ENCODE results near the gene CCPG1.
A peak's percentile ranks its signal among the peaks of the same experiment; 100 is the strongest.

Gene CCPG1

DNA sequence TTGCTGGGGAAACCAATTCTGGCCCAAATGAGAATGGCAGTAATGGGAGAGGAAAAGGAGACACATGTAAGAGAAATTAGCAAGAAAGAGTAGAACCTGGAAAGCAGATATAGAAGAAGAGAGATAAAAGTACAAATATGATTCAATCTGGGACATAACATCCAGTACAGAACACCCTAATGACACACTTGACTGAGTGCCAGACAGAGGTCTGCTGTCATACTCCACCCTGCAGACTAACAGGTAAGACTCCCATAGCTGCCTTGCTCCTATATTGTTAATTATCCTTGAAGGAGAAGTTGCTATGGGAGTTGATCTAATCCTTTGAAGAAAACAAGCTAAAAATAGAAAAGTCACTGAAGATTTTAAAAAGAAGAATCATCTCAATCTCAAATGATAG is 21.1 kb downstream of the CCPG1 start:
- DNase-seq (ENCODE audit: low read depth), result no peak

DNA sequence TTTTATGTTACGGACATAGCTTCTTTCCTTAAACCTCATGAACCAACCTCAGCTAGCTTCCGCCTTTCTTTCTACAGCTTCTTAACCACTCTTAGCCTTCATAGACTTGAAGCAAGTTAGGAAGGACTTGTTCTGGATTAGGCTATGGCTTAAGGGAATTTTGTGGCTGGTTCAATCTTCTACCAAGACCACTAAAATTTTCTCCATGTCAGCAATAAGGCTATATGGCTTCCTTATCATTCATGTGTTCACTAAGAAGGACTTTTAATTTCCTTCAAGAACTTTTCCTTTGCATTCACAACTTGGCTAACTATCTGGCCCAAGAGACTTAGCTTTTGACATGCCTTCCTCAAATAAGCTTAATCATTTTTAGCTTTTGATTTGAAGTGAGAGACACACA is 24.5 kb downstream of the CCPG1 start:
- no peak for DNase-seq (ENCODE audit: low read depth)

DNA sequence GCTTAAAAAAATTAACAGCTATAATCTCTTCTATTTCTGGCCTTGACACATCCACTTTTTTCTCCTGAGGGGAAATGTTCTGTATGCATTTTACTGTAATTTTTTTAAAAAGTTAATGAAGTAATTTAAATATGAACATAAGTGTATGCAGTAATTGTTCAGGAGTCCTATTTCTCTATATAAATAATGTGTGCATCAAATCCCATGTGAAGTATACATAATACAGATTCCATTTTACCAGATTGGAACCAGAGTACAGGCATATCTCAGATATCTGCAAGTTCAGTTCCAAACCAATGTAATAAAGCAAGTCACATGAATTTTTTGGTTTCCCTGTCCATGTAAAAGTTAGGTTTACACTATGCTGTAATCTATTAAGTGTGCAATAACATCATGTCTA is 26.6 kb downstream of the CCPG1 start:
- DNase-seq (ENCODE audit: low read depth), result no peak

DNA sequence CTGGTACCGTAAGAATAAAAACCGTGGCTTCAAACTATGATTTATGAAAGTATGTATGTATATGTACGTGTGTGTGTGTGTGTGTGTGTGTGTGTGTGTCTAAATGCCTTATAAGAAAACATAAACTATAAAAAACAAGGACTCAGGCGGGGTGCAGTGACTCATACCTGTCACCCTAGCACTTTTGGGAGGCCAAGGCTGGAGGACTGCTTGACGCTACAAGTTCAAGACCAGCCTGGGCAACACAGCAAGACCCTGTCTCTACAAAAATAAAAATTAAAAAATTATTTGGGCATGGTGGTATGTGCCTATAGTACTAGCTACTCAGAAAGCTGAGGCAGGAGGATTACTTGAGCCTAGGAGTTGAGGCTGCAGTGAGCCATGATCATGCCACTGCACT is 29.1 kb downstream of the CCPG1 start:
- DNase-seq (ENCODE audit: low read depth), result no peak

DNA sequence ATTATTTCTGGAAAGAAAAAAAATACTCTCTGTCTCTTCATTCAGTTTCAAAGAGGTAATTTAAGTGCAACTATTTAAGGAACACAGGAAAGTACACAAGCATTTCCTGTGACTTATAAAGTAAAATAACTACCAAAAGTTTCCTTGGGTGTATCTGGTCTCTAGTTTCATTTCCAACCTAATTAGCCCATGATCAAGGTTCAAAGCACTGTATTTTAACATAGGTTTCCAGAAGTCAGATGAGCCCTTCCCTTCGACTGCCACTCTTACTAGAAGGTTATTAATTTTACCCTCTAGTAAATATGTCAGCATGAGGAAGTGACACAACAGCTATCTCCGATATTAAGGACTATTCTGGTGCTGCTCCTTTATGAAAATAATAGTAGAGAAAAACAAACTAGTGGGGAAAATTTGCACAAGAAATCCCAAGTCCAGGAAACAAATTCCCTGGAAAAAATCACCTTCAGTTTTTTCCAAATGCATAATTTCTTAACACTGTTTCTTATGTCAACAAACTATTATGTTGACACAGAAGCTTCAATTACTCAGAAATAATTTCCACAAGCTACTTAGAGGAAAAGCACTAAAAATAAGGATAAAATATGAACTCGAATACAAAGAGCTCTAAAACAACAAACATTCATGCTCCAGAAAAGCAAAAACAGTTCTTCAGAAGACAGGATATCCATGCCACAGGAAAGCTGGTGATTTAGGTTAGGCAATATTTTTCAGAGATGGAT is 35.3 kb downstream of the CCPG1 start:
- no peak for DNase-seq (ENCODE audit: low read depth)

DNA sequence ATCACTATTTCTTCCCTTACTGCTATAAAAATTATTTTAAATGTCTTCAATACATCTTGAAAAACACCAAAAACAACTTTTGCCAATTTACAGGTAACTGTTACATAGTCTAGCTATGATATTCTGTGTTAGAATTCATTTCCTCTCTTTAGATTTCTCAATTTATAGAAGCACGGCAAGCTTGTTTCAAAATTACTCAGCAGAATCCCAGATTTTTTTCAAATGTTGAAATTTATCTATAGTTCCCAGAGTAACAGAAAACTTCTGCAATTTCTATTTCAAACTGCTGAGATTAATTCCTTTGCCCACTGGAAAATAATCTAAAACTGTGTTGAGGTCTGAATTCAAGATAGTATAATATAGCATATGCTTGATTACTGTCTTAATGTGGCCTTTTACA is 41.2 kb downstream of the CCPG1 start:
- no peak for DNase-seq (ENCODE audit: low read depth)

DNA sequence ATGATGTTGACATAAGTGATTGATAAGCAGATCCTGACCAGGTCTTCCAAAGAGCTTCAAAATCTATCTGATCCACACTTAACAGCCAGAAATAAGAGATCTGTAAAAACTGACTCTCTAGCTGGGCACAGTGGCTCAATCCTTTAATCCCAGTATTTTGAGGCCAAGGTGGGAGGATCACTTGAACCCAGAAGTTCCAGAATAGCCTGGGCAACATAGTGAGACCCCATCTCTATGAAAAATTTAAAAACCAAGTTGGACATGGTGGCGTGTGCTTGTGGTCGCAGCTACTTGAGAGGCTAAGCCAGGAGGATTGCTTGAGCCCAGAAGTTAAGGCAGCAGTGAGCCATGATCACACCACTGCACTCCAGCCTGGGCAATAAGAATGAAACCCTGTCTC is 45.5 kb downstream of the CCPG1 start:
- DNase-seq (ENCODE audit: low read depth), result no peak

DNA sequence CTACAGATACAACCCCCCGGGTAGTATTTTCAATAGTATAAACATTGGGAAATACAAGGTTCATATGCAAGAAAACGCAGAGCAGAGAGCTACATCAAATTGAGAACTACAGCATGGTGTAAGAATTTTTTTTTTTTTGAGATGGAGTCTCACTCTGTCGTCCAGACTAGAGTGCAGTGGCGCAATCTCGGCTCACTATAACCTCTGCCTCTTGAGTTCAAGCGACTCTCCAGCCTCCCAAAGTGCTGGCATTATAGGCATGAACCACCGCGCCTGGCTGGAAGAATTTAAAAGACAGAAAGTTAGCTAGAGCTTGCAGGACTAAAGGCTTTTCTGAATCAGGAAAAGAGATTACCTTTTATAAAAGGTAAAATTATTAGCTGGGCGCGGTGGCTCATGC is 47.1 kb downstream of the CCPG1 start:
- no peak for DNase-seq (ENCODE audit: low read depth)

DNA sequence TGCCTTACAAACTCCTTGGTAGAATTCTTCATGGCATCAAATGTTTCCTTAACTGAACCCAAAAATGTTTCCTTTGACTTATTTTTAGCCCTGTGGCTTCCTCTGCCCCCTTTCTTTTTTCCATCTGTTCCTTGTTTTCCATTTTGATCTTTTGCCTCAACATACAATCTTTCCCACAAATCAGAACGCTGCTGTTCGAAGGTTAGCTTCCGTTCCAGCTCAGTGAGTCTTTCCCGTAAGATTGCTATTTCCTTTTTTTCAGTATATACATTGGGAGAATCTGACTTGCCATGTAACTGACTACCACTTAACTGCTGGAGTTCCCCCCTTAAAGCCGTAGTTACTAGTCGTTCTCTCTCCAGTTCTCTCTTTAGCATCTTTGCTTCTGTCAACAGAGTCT is 47.9 kb downstream of the CCPG1 start:
- no peak for DNase-seq (ENCODE audit: low read depth)

DNA sequence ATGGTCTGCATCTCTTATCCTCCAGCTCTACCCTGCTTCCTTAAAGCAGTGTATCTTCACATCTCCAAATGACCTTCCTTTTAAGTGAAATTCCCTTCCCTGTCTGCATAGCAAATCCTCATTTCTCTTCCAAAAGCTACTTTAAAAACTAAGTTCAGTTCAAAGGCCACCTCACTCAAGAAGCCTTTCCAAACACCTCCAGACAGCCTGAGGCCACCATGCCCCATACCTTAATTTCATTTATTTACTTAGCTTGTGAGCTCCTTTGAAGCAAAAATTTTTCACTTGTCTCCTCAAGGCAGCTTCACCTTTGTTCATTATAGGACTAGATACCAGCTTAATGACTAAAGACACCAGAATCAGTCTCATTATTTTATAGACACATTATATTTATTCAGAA is 49.7 kb downstream of the CCPG1 start:
- no peak for DNase-seq (ENCODE audit: low read depth)

DNA sequence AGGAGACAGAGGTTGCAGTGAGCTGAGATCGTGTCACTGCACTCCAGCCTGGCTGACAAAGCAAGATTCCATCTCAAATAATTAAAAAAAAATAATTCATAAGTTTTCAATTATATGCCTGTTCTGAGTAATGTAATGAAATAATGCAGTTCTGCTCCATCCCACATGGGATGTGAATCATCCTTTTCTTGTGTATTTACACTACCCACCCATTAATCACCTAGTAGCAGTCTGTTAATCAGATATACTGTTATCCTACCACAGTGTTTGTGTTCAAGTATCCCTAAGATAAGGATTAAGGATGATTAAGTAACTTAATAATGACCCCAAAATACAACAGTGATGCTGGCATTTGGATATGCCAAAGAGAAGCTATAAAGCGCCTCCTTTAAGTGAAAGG is 50.4 kb downstream of the CCPG1 start:
- peak; percentile 33 for DNase-seq (ENCODE audit: low read depth)

DNA sequence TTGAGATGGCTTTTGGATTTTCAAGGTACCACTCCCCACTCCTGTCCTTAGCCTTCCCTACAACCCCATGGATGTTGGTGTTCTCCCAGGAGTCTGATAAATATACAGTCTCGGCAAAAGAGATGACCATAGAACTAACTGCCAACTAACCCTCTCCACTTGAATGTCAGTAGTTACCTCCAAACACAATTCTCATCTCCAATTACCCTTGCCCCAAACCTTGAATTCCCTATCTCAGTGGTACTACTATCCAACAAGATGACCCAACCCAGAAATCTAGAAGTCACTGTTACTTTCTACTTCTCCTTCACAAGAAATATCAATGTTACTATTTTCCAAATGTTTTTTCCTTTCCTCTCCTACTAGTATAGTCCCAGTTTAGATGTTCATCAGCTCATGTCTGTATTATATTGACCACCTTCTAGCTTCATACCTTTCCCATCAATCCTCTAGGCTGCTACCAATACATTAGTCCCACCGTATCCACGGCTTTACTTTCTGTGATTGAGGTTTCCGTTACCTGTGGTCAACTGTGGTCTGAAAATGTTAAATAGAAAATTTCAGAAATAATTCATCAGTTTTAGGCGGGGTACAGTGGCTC is 51.1 kb downstream of the CCPG1 start:
- DNase-seq (ENCODE audit: low read depth), result no peak

DNA sequence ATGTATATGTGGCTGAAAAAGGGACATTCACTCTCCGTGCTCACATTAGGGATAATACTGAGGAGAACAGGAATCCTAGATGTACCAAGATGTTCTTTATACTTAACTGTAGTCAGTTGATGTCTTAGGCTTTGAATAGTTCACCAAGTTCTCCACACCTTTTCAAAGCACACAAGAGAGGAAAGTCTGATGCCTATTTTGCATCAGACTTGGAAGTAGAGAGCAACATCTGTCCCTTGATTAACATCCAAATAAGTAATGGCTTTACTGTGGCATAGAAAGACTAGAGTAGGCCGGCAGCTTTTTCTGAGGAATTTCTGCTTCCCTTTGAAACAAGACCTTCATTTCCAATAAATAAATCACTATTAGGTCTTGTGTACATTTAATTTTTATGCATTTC is 55.1 kb downstream of the CCPG1 start:
- no peak for DNase-seq (ENCODE audit: low read depth)

DNA sequence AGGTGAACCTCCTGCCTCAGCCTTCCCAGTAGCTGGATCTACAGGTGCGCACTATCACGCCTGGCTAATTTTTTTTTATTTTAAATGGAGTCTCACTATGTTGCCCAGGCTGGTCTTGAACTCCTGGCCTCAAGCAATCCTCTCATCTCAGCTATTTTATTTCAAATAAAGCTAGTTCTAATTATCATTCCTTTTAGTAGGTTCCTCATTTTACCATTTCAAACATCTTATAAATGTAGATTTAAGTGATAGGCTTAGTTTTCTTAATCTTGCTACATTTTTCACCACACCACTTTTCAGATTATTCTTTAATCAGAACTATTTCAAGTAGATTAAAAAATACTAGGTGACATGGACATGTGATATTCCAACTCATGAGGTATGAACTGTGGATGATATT is 58.9 kb downstream of the CCPG1 start:
- DNase-seq (ENCODE audit: low read depth), result no peak

DNA sequence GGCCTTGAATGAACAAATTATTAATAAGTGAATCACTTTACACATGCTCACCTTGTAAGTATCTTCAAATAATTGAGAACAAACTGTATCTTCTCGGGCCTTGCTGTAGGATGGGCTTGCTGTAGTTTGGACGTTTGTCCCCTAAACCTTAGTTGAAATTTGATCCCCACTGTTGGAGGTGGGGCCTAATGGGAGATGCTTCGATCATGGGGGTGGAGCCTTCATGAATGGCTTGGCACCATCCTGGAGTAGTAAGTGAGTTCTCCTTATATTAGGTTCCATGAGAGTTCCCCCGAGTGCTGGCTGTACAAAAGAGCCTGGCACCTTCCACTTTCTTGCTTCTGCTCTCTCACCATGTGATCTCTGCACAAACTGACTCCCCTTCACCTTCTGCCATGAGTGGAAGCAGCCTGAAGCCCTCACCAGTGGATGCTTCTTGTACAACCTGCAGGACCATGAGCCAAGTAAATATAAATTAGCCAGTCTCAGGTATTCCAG is 59.8 kb downstream of the CCPG1 start:
- no peak for DNase-seq (ENCODE audit: low read depth)

DNA sequence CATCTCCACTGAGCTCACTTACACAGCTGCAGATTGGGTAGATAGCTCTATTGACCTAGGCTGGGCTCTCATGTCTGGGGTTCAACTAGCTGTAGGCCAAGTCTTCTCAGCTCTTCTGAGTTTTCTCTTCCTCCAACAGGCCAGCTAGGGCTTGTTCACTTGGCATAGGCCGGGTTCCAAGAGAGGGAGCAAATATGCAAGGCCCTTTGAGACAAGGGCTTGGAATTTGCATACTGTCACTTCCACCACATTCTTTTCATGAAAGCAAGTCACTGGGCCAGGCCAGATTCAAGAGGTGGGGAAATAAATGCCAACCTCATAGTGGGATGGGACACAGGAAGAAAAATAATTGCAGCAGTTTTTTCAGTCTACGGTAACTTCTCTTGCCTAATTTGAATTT is 64.0 kb downstream of the CCPG1 start:
- no peak for DNase-seq (ENCODE audit: low read depth)

DNA sequence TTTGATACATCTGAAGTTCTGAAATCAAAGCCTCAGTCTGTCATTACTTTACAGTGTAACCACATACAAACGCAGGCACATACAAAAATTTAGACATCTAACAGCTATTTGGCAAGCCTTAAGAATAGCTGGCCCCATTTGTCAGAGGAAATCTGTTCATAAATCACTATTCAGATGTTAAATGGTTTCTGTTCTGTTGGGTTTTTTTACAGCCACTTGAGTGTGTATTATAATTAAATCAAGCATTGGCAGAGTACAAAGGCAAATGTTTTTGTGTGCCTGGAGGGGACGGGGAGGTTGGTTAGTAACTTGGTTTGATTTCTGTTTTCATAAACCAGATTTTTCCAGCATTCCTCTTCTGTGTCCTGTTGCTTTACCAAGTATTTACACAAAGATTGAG is 65.0 kb downstream of the CCPG1 start:
- DNase-seq (ENCODE audit: low read depth), result no peak

DNA sequence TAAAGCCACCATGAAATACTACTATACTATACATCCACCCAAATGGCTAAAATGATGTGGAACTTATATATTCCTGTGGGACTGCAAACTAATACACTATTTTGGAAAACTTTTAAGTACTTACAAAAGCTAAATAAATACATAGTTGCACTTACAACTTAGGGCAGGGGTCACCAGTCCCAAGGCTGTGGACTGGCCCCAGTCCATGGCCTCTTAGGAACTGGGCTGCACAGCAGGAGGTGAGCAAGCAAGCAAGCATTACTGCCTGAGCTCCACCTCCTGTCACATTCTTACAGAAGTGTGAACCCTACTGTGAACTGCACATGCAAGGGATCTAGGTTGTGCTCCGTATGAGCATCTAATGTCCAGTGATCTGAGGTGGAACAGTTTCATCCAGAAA is 71.0 kb downstream of the CCPG1 start:
- DNase-seq (ENCODE audit: low read depth), result no peak

DNA sequence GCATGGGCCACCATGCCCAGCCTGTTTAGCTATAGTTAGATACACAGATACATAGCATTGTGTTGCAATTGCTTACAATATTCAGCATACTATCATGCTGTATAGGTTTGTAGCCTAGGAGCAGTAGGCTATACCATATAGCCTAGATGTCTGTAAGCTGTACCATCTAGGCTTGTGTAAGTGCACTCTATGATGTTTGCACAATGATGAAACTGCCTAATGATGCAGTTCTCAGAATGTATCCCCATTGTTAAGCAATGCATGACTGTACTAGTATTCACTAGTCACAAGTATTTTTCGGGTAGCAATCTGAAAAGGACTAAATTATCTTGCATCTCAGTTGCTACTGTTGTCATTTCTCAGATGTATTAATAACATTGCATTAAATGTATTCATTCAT is 73.2 kb downstream of the CCPG1 start:
- no peak for DNase-seq (ENCODE audit: low read depth)

DNA sequence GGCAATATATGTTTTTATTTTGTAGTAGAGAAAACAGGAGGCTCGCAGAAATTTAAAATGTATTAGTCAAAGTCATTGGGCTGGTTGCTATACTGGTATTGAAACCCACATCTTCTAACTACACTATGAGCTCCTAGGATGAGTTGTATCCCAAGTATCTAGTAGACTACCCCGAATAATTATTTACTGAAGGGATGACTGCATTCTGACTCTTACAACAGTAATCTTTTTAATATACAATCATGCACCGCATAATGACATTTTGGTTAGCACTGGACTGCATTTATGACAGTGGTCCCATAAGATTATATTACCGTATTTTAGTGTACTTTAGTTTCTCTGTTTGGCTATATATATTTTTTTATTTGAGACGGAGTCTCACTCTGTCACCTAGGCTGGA is 73.8 kb downstream of the CCPG1 start:
- no peak for DNase-seq (ENCODE audit: low read depth)

DNA sequence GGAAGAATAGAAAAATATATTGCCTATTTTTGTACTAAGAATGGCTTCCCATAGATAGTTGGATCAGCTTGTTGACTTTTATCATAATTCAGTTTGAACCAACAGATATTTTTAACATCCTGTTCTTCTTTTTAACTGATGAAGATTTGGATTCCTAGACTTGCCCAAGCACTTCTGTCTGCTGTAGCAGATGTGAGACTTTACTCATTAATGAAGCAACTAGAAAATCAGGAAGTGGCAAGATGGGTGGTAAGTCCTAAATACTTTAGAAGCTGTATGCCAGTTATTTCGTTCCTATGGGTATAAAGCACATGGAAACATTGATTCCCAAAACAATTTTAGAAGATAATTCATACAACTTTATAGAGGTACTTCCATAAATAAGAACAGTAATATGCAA is 80.8 kb downstream of the CCPG1 start:
- no peak for DNase-seq (ENCODE audit: low read depth)

DNA sequence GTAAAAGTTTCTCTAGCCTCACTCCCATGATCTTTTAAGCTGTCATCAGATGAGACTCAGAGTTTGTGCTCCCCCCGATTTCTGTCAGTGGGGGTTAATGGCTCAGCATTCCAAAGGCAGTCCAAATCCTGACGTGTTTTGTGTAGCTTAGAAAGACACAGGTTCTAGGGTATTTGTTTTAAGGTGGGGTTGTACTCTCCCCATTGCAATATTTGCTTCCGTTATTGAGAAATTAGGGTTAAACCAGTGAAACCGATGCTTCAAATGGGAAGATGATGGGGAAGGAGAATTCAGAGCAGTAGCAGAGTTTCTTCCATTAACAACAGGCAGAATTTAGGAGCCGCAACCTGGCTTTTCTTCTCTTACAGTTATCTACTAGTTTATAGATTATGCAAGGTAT is 85.7 kb downstream of the CCPG1 start:
- DNase-seq (ENCODE audit: low read depth), result no peak

DNA sequence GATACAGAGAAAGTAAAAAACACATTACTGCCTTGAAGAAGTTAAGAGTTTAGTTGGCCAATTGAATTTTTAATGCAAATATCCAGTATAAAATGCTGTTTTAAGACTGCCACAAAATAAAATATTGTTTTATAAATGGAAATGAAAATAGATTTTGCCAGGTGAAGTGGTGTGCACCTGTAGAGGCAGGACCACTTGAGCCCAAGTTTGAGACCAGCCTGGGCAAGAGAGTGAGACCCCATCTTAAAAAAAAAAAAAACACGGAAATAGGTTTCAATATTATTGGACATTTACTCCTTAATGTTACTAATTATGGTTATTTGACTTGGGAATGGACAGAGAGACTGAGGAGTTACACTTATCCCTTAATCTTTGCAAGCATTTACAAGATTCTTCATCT is 87.2 kb downstream of the CCPG1 start:
- DNase-seq (ENCODE audit: low read depth), result no peak

DNA sequence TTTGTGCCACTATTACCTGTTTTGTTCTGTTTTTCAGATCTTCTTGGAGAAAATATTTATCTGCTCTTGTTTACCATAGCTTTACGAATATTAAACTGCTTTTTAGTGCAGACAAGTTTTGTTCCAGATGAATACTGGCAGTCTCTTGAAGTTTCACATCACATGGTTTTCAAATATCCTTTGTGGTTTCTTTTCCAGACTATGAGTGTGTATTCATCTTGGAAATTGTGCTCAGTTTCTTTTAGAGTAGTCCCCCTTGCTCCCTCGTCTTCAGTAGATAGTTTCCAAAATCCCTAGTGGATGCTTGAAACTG is 88.0 kb downstream of the CCPG1 start:
- DNase-seq (ENCODE audit: low read depth), result no peak

Data from stromal cell of bone marrow (primary cell).